ENCODE data around the gene GP9.

GP9 gene

DNA sequence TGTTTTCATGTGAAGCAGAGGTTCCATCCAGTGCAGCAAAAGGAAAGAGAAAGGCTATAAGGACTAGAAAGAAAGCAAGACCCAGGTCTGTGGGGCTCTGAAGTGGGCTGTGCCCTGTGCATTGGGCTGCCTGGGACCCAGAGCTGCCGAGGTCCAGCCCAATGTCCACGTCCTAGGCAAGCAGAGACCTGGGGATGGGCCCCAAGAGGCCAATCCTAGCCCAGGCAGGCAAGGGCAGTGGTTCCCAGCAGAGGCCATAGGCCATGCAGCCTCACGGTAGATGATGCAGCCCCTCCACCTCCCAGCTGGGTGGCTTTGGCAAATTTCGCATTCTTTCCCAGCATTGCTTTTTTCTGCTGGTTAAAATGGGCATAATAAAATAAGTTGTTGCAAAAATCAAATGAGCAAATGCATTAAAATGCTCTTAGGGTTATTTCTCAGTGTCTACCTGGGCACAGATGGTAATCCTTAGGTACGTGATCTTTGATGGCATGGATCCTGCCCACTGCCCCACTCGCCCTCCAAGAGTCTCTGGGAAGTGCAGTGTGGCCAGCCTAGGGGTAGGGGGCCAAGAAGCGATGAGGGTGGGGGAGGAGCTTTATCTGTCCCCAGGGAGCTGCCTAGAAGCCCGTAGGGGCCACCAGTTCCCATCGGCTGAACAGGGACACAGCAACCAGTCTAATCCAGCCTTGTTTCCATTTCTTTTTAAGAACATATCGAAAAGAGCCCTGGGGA lies 22.3 kb upstream of the GP9 start:
- TF ChIP-seq EZH2 (IDR thresholded peaks at IDR 0.05; ENCODE audit: borderline replicate concordance, low read length): no peak
- TF ChIP-seq CTCF (IDR thresholded peaks at IDR 0.05; ENCODE audit: low read length): no peak
- no peaks in the 10 kb centered on the region for H3K9me3 ChIP-seq (ENCODE audit: low read length)
- no peaks in the 10 kb centered on the region for H4K20me1 ChIP-seq (ENCODE audit: insufficient read depth, low read length)
- no peaks in the 10 kb centered on the region for H3K9me2 ChIP-seq (ENCODE audit: low read depth, low read length)
- no peaks in the 10 kb centered on the region for H3F3A ChIP-seq (ENCODE audit: insufficient read depth, low read length)
- H3K4me2 ChIP-seq (ENCODE audit: low read length): no peak overlapping the region
- no peaks in the 10 kb centered on the region for H3K79me2 ChIP-seq (ENCODE audit: insufficient read depth, low read length)
- H3K4me3 ChIP-seq (ENCODE audit: low read depth, low read length, poor library complexity, severe bottlenecking): no peak overlapping the region
- H3K36me3 ChIP-seq (ENCODE audit: insufficient read depth, low read length): no peaks in the 10 kb centered on the region
- H3K4me1 ChIP-seq (ENCODE audit: insufficient read depth, low read length, severe bottlenecking): no peaks in the 10 kb centered on the region
- peaks cover 13% of the 10 kb centered on the region for H3K27me3 ChIP-seq (ENCODE audit: insufficient read depth, low read length)
- no peak overlapping the region for H3K9ac ChIP-seq (ENCODE audit: low read length)
- H3K27ac ChIP-seq (ENCODE audit: low read depth, low read length, poor library complexity, severe bottlenecking): no peak overlapping the region
- H2AFZ ChIP-seq (ENCODE audit: low read length): no peak overlapping the region

DNA sequence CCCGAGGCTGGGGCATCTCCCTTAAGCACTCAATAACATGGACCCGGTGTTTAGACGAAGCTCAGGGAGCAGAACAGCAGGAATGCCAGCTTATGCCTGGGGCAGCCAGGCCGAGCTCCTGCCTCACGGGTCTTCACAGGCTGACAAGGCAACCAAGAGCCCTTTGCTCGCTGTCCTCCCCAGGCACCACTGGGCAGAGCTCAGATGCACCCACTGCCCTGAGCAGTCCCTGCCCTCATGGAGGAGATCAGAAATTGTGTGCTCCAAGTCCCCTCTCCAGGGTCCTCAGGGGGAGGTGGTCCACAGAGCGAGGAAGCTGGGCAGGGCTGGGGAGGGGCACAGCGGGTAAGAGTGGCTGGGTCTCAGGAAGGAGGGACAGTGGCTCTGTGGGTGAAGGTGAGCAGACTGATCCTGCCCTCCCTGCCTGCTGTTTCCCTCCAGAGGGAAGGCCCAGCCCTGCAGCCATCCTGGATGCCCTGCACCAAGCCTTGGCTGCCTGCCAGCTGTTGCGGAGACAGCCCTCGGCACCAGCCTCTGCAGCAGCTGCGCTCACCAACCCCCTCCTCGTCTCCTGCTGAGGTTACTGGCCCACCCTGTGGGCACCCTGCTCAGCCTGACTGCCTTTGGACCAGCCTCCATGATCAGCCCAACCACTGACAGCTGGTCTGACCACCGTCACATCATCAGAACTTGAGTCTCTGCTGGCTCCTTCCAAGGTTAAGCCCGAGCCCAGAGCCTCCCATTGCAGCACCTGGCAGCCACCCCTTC lies 21.1 kb upstream of the GP9 start:
- H3F3A ChIP-seq (ENCODE audit: insufficient read depth, low read length): no peaks in the 10 kb centered on the region
- H2AFZ ChIP-seq (ENCODE audit: low read length): no peak overlapping the region
- H3K27me3 ChIP-seq (ENCODE audit: insufficient read depth, low read length): peaks cover 13% of the 10 kb centered on the region
- H3K27ac ChIP-seq (ENCODE audit: low read depth, low read length, poor library complexity, severe bottlenecking): no peak overlapping the region
- TF ChIP-seq CTCF (IDR thresholded peaks at IDR 0.05; ENCODE audit: low read length) (no peak), EZH2 (IDR thresholded peaks at IDR 0.05; ENCODE audit: borderline replicate concordance, low read length) (no peak)
- H3K4me3 ChIP-seq (ENCODE audit: low read depth, low read length, poor library complexity, severe bottlenecking): no peak overlapping the region
- no peaks in the 10 kb centered on the region; the same call in 1 of the 2 replicates for H3K36me3 ChIP-seq (ENCODE audit: insufficient read depth, low read length)
- no peaks in the 10 kb centered on the region for H3K4me1 ChIP-seq (ENCODE audit: insufficient read depth, low read length, severe bottlenecking)
- no peaks in the 10 kb centered on the region for H4K20me1 ChIP-seq (ENCODE audit: insufficient read depth, low read length)
- no peaks in the 10 kb centered on the region for H3K9me2 ChIP-seq (ENCODE audit: low read depth, low read length)
- H3K4me2 ChIP-seq (ENCODE audit: low read length): no peak overlapping the region
- H3K79me2 ChIP-seq (ENCODE audit: insufficient read depth, low read length): no peaks in the 10 kb centered on the region
- H3K9ac ChIP-seq (ENCODE audit: low read length): no peak overlapping the region
- no peaks in the 10 kb centered on the region for H3K9me3 ChIP-seq (ENCODE audit: low read length)

DNA sequence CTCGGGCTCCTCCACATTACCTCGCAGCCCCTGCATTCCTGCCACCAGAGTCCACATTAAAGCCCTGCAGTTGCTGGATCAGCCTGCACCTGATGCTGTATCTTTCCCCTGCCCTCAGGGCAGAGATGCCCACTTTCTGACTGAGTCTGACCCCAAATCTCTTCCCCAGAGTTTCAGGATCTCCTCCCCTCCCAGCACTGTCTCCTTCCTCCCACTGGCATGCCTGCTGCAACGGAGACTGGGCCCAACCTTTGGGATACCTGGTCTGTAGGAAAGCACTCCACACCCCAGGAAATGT lies 20.6 kb upstream of the GP9 start:
- Histone ChIP-seq H2AFZ (ENCODE audit: low read length) (no peak overlapping the region), H3K27me3 (ENCODE audit: insufficient read depth, low read length) (peaks cover 13% of the 10 kb centered on the region), H3K9me2 (ENCODE audit: low read depth, low read length) (no peaks in the 10 kb centered on the region), H3K27ac (ENCODE audit: low read depth, low read length, poor library complexity, severe bottlenecking) (no peak overlapping the region), H3K36me3 (ENCODE audit: insufficient read depth, low read length) (no peaks in the 10 kb centered on the region; the same call in 1 of the 2 replicates), H3K4me2 (ENCODE audit: low read length) (no peak overlapping the region), H3K4me3 (ENCODE audit: low read depth, low read length, poor library complexity, severe bottlenecking) (no peak overlapping the region), H4K20me1 (ENCODE audit: insufficient read depth, low read length) (no peaks in the 10 kb centered on the region), H3K79me2 (ENCODE audit: insufficient read depth, low read length) (no peaks in the 10 kb centered on the region), H3F3A (ENCODE audit: insufficient read depth, low read length) (no peaks in the 10 kb centered on the region), H3K9me3 (ENCODE audit: low read length) (no peaks in the 10 kb centered on the region), H3K9ac (ENCODE audit: low read length) (no peak overlapping the region), H3K4me1 (ENCODE audit: insufficient read depth, low read length, severe bottlenecking) (no peaks in the 10 kb centered on the region)
- TF ChIP-seq CTCF (IDR thresholded peaks at IDR 0.05; ENCODE audit: low read length) (no peak), EZH2 (IDR thresholded peaks at IDR 0.05; ENCODE audit: borderline replicate concordance, low read length) (no peak)

All from OCI-LY1 (cell line).